ENCODE data around the gene MAST2. TPM values are rescaled to one million over a fixed set of nuclear protein-coding genes. Genes with fewer than 3 reads are reported as not detected.

The MAST2 gene
- total and polyA plus RNA-seq, 2 of the 4 experiments (the other 2 are of a cell fraction) = 14.2 to 41.0 TPM

- Histone ChIP-seq H2BK5ac (ENCODE audit: low read depth, low read length, poor library complexity, severe bottlenecking) (no peak overlapping the region), H2BK15ac (ENCODE audit: low read depth, low read length) (no peak overlapping the region), H3K4ac (ENCODE audit: low read depth, low read length) (no peak overlapping the region), H3K27ac (ENCODE audit: insufficient read depth, low read length) (no peak overlapping the region), H2BK20ac (ENCODE audit: low read depth, low read length) (no peak overlapping the region), H3K56ac (ENCODE audit: extremely low read depth, insufficient read depth, low read length) (no peak overlapping the region), H2AK5ac (ENCODE audit: low read depth, low read length) (no peak overlapping the region), H3K4me3 (ENCODE audit: insufficient read depth, low read depth, low read length) (no peak overlapping the region), H4K8ac (ENCODE audit: low read depth in 2 of 2, low read length in 2 of 2) (no peak overlapping the region), H4K5ac (ENCODE audit: low read depth, low read length) (no peak overlapping the region), H2AK9ac (replicated peaks; ENCODE audit: low read depth, low read length, poor library complexity) (no peak overlapping the region), H3K79me1 (ENCODE audit: low read depth in 1 of 2, low read length in 2 of 2) (no peaks in the 10 kb centered on the region), H2AFZ (replicated peaks; ENCODE audit: low read length, poor library complexity) (no peak overlapping the region), H4K91ac (ENCODE audit: insufficient read depth, low read depth, low read length) (no peak overlapping the region), H3K9ac (ENCODE audit: low read depth, low read length) (no peak overlapping the region), H3K36me3 (ENCODE audit: control insufficient read depth, insufficient read depth, low read length) (peaks cover 22% of the 10 kb centered on the region), H3K14ac (replicated peaks; ENCODE audit: low read depth, low read length) (no peak overlapping the region), H4K20me1 (ENCODE audit: insufficient read depth, low read length) (no peaks in the 10 kb centered on the region), H3K23ac (ENCODE audit: low read depth, low read length) (no peak overlapping the region), H2BK120ac (ENCODE audit: low read depth, low read length) (no peak overlapping the region), H3K27me3 (ENCODE audit: control insufficient read depth, insufficient read depth, low read length) (no peaks in the 10 kb centered on the region), H3K4me1 (ENCODE audit: control insufficient read depth, insufficient read depth, low read length) (no peaks in the 10 kb centered on the region), H3K18ac (ENCODE audit: low read depth, low read length) (no peak overlapping the region), H3K9me1 (ENCODE audit: insufficient read depth, low read length) (peaks cover 10% of the 10 kb centered on the region; the same call in 1 of the 2 replicates), H3K4me2 (ENCODE audit: low read depth, low read length) (no peak overlapping the region), H3K9me3 (ENCODE audit: control insufficient read depth, insufficient read depth, low read length) (no peaks in the 10 kb centered on the region)
- ChIA-PET CTCF (no interaction called here), POLR2A (ENCODE audit: unreplicated experiment) (no interaction called here)
- no peak for ATAC-seq (ENCODE audit: low read depth)
- dilution Hi-C loops (cut with HindIII; ENCODE audit: low sequenced_read_pairs, unreplicated experiment) (no loop called here), intact Hi-C loops (cut with micrococcal nuclease) (no loop called here), in situ Hi-C loops (cut with MboI; ENCODE audit: low sequenced_read_pairs) (no loop called here)
- WGBS, 2 experiments (ENCODE audit: extremely low coverage in 2 of 2, insufficient read length in 1 of 2) = 100% methylated on average over 1 of the region's 7 CpGs; no CpG with 5 or more reads in 1 of the 2 experiments
- TF ChIP-seq RFX5 (IDR thresholded peaks at IDR 0.05; ENCODE audit: low read depth, low read length) (no peak), CEBPB (IDR thresholded peaks at IDR 0.05; ENCODE audit: low read depth, low read length) (no peak)
- DNase-seq = no peak
- BruUV-seq (replicated peaks) = no TSS peak
Observed at GRCh38 chr1:46011121-46011695, 207.8 kb downstream of the MAST2 start.

All from IMR-90 (cell line).